22Rv1 (cell line): ENCODE data around the gene GM2A.

Experiments used
- CTCF ChIP-seq: fragments of 450-650 bp; IDR thresholded peaks from 2 replicates; pipeline ENCODE4 v1.5.1; 2017; ENCODE audit warnings: mild to moderate bottlenecking
- ZFX ChIP-seq: fragments of 450-650 bp; IDR thresholded peaks from 2 replicates; pipeline ENCODE4 v1.6.1; 2017; ENCODE audit warnings: antibody characterized with exemption, borderline replicate concordance

DNA sequence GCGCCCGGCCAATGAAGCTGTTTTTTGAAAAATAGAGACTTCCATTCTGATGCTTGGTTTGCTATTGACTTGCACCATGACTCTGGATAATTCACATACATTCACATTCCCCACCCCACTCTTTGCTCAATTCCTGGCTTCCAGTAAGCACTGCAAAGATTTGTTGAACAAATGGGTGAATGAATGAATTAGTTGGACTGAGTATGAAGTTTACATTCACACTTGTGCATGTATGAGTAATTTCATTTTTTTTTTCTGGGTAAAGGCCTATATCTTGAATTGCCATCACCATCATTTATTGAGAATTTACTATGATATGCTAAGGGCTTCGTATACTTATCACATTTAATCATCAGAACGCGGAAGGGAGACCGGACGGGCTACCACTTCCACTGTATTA lies 15.3 kb upstream of the GM2A start:
- no peak for TF ChIP-seq CTCF
- no peak for TF ChIP-seq ZFX
